Measurements from ENCODE around the gene KCNJ4.
"Not testable (repeated sequence)": the region's sequence is repeated elsewhere in the genome, so short reads cannot be mapped to it uniquely, and the experiment has no call there.

Gene KCNJ4

GRCh38 chr22:38386918-38387317 lies 68.1 kb downstream of the KCNJ4 start:
- DNase-seq (ENCODE audit: low read depth, low spot score) = not testable (repeated sequence)

GRCh38 chr22:38383417-38383816 lies 71.6 kb downstream of the KCNJ4 start:
- no peak for DNase-seq (ENCODE audit: low read depth, low spot score)

- not testable (repeated sequence) for DNase-seq (ENCODE audit: low read depth, low spot score)
These were observed 73.6 kb downstream of the KCNJ4 start for GRCh38 chr22:38381371-38381770.
